ENCODE data around the gene TTC7B. TPM values are rescaled to one million over a fixed set of nuclear protein-coding genes. Genes with fewer than 3 reads are reported as not detected.

TTC7B gene
- total and polyA plus RNA-seq, 12 donors, result 10.0 to 58.4 (median 24.7) TPM

- Histone ChIP-seq H3K4me1 (replicated peaks in 1 of 2) (peaks cover 0 to 4% of the 10 kb centered on the region in 2 donors), H3K9me3 (replicated peaks in 1 of 3) (no peaks in the 10 kb centered on the region), H3K27ac (peak overlapping the region in 1 of 5 donors; percentile 26), H3K27me3 (no peaks in the 10 kb centered on the region), H3K4me3 (no peak overlapping the region), H3K36me3 (replicated peaks in 1 of 2) (no peaks in the 10 kb centered on the region)
- intact Hi-C loops (cut with DNase I), result no loop called here
- 74 to 82% (median 78%) methylated on average over 20 to 23 of the region's 23 CpGs for WGBS, 4 donors
- TF ChIP-seq POLR2A (IDR thresholded peaks at IDR 0.05), result no peak
- no peak for TF ChIP-seq CTCF (IDR thresholded peaks at IDR 0.05)
- peak in 1 of 7 donors; percentile 22 for DNase-seq
These were observed 279.6 kb downstream of the TTC7B start for GRCh38 chr14:90536511-90537191.

GRCh38 chr14:90536092-90536491 lies 280.1 kb downstream of the TTC7B start:
- WGBS, 4 donors, result 61 to 75% (median 68%) methylated on average over 9 to 11 of the region's 11 CpGs
- TF ChIP-seq POLR2A (IDR thresholded peaks at IDR 0.05) (no peak), CTCF (IDR thresholded peaks at IDR 0.05) (no peak)
- no peak for DNase-seq
- Histone ChIP-seq H3K4me3 (no peak overlapping the region), H3K27me3 (no peaks in the 10 kb centered on the region), H3K27ac (peak overlapping the region in 1 of 5 donors; percentile 26), H3K9me3 (replicated peaks in 1 of 3) (no peaks in the 10 kb centered on the region), H3K36me3 (replicated peaks in 1 of 2) (no peaks in the 10 kb centered on the region), H3K4me1 (replicated peaks in 1 of 2) (peaks cover 0 to 4% of the 10 kb centered on the region in 2 donors)
- intact Hi-C loops (cut with DNase I), result no loop called here

GRCh38 chr14:90535556-90536090 lies 280.6 kb downstream of the TTC7B start:
- WGBS, 4 donors, result 82 to 96% (median 90%) methylated on average over 13 to 14 of the region's 14 CpGs
- Histone ChIP-seq H3K27ac (no peak overlapping the region), H3K27me3 (no peaks in the 10 kb centered on the region), H3K4me1 (replicated peaks in 1 of 2) (peaks cover 0 to 4% of the 10 kb centered on the region in 2 donors), H3K36me3 (replicated peaks in 1 of 2) (no peaks in the 10 kb centered on the region), H3K4me3 (no peak overlapping the region), H3K9me3 (replicated peaks in 1 of 3) (no peaks in the 10 kb centered on the region)
- no peak for TF ChIP-seq POLR2A (IDR thresholded peaks at IDR 0.05)
- no peak for TF ChIP-seq CTCF (IDR thresholded peaks at IDR 0.05)
- intact Hi-C loops (cut with DNase I), result no loop called here
- DNase-seq, result no peak

GRCh38 chr14:90534838-90535555 lies 281.2 kb downstream of the TTC7B start:
- H3K4me3 ChIP-seq, result no peak overlapping the region
- WGBS, 4 donors, result 85 to 94% (median 91%) methylated on average over 7 to 17 of the region's 17 CpGs
- intact Hi-C loops (cut with DNase I), result no loop called here
- no peak for DNase-seq
- H3K4me1 ChIP-seq (replicated peaks in 1 of 2), result peaks cover 0 to 4% of the 10 kb centered on the region in 2 donors
- H3K9me3 ChIP-seq (replicated peaks in 1 of 3), result no peaks in the 10 kb centered on the region
- no peaks in the 10 kb centered on the region for H3K36me3 ChIP-seq (replicated peaks in 1 of 2)
- TF ChIP-seq CTCF (IDR thresholded peaks at IDR 0.05) (no peak), POLR2A (IDR thresholded peaks at IDR 0.05) (no peak)
- H3K27me3 ChIP-seq, result no peaks in the 10 kb centered on the region
- no peak overlapping the region for H3K27ac ChIP-seq

Measured in adrenal gland (tissue), 12 donors.